Nephron (organoid): ENCODE data around the gene RASD1.

Experiments used
- H3K27ac Mint-ChIP-seq, 3 experiments: 2 replicates each; pipeline ENCODE4 v1.8.0; 2020; ENCODE audit warnings: mixed read lengths in 3 of 3, mild to moderate bottlenecking in 2 of 3, moderate library complexity in 1 of 3
- H3K27me3 Mint-ChIP-seq: 2 replicates; pipeline ENCODE4 v1.8.0; 2021; ENCODE audit warnings: low read depth, mild to moderate bottlenecking, moderate library complexity, mixed read lengths
- H3K36me3 Mint-ChIP-seq: 2 replicates; pipeline ENCODE4 v1.8.0; 2020; ENCODE audit warnings: low read depth, mixed read lengths
- H3K4me1 Mint-ChIP-seq: 2 replicates; pipeline ENCODE4 v1.8.0; 2020; ENCODE audit warnings: mixed read lengths
- H3K4me3 Mint-ChIP-seq, 3 experiments: 2 replicates each; pipeline ENCODE4 v1.8.0; 2020; ENCODE audit warnings: mild to moderate bottlenecking in 3 of 3, mixed read lengths in 3 of 3, moderate library complexity in 2 of 3
- H3K9me3 Mint-ChIP-seq: 2 replicates; pipeline ENCODE4 v1.8.0; 2020; ENCODE audit warnings: mixed read lengths
- TF ChIP-seq, protein P1 (sequence below), 3 experiments: fragments of 200-600 bp; sonication (generic); IDR thresholded peaks; one replicate each; pipeline ENCODE4 v1.5.0; 2021; ENCODE audit warnings: antibody characterized with exemption in 3 of 3; ENCODE audit not compliant: unreplicated experiment in 3 of 3

RASD1 gene

DNA sequence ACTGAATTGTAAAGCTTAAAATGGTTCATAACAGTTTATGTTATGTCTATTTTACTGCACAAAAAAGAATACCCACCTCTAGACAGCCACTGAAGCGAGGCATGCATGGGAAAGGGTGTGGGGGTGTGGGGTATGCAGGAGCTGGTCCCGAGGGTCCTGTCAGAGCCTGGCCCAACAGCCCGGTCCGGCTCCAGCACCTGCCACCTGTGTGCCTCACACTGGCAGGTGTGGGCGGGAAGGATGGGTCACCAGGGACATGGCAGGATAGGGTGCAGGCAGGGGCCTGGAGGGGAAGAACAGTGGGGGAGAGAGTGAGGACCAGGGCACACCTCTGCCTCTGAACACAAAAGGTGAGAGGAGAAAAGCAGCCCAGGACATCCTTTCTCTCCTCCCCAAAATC lies 22.8 kb upstream of the RASD1 start:
- Mint-ChIP-seq H3K4me3 (no peak overlapping the region), H3K9me3 (no peaks in the 10 kb centered on the region), H3K27ac (no peak overlapping the region), H3K36me3 (no peaks in the 10 kb centered on the region), H3K4me1 (peaks cover 39% of the 10 kb centered on the region), H3K27me3 (peaks cover 4% of the 10 kb centered on the region)
- TF ChIP-seq, protein P1, sequence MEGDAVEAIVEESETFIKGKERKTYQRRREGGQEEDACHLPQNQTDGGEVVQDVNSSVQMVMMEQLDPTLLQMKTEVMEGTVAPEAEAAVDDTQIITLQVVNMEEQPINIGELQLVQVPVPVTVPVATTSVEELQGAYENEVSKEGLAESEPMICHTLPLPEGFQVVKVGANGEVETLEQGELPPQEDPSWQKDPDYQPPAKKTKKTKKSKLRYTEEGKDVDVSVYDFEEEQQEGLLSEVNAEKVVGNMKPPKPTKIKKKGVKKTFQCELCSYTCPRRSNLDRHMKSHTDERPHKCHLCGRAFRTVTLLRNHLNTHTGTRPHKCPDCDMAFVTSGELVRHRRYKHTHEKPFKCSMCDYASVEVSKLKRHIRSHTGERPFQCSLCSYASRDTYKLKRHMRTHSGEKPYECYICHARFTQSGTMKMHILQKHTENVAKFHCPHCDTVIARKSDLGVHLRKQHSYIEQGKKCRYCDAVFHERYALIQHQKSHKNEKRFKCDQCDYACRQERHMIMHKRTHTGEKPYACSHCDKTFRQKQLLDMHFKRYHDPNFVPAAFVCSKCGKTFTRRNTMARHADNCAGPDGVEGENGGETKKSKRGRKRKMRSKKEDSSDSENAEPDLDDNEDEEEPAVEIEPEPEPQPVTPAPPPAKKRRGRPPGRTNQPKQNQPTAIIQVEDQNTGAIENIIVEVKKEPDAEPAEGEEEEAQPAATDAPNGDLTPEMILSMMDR (IDR thresholded peaks at IDR 0.05; ENCODE audit: unreplicated experiment in 3 of 3): no peak

DNA sequence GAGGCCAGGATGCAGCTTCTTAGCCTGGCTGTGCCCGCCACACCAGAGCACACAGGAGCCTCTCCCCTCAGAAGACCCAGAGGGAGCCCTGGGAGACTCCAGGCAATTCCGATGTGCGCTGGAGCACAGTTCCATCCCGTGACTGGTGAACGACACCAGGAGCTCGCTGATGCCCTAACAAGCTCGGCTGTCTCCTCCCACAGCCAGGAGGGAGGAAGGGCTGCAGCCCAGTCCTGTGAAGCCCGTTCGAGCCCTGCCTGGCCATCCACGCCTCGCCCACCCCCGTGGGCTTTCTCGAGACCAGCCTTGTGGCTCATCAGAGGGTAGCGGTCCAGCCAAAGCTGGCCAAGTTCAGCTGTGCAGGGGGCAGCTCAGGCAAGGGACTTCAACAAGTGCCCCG lies 21.8 kb upstream of the RASD1 start:
- TF ChIP-seq, protein P1 (IDR thresholded peaks at IDR 0.05; ENCODE audit: unreplicated experiment in 3 of 3): no peak
- Mint-ChIP-seq H3K4me1 (peaks cover 34% of the 10 kb centered on the region), H3K4me3 (no peak overlapping the region), H3K27ac (no peak overlapping the region), H3K9me3 (no peaks in the 10 kb centered on the region), H3K36me3 (no peaks in the 10 kb centered on the region), H3K27me3 (peaks cover 5% of the 10 kb centered on the region)

- TF ChIP-seq, protein P1 (IDR thresholded peaks at IDR 0.05; ENCODE audit: unreplicated experiment in 3 of 3): no peak
- Mint-ChIP-seq H3K27ac (no peak overlapping the region), H3K27me3 (peaks cover 5% of the 10 kb centered on the region), H3K4me3 (no peak overlapping the region), H3K36me3 (no peaks in the 10 kb centered on the region), H3K4me1 (peaks cover 26% of the 10 kb centered on the region), H3K9me3 (no peaks in the 10 kb centered on the region)
Observed at GRCh38 chr17:17516941-17517720, 20.9 kb upstream of the RASD1 start.

GRCh38 chr17:17515934-17516930 lies 20.0 kb upstream of the RASD1 start:
- Mint-ChIP-seq H3K27me3 (peaks cover 5% of the 10 kb centered on the region), H3K4me3 (no peak overlapping the region), H3K4me1 (peaks cover 27% of the 10 kb centered on the region), H3K9me3 (no peaks in the 10 kb centered on the region), H3K27ac (peak overlapping the region; percentile 9 to 39 (median 11)), H3K36me3 (no peaks in the 10 kb centered on the region)
- TF ChIP-seq, protein P1 (IDR thresholded peaks at IDR 0.05; ENCODE audit: unreplicated experiment in 3 of 3): no peak

GRCh38 chr17:17514993-17515933 lies 19.1 kb upstream of the RASD1 start:
- TF ChIP-seq, protein P1 (IDR thresholded peaks at IDR 0.05; ENCODE audit: unreplicated experiment in 3 of 3): no peak
- Mint-ChIP-seq H3K9me3 (no peaks in the 10 kb centered on the region), H3K36me3 (no peaks in the 10 kb centered on the region), H3K4me3 (no peak overlapping the region), H3K27me3 (peaks cover 5% of the 10 kb centered on the region), H3K27ac (peak overlapping the region in 2 of 3 experiments; percentile 39 to 57), H3K4me1 (peaks cover 27% of the 10 kb centered on the region)
